ENCODE measurements around the gene SPDL1.

DNA sequence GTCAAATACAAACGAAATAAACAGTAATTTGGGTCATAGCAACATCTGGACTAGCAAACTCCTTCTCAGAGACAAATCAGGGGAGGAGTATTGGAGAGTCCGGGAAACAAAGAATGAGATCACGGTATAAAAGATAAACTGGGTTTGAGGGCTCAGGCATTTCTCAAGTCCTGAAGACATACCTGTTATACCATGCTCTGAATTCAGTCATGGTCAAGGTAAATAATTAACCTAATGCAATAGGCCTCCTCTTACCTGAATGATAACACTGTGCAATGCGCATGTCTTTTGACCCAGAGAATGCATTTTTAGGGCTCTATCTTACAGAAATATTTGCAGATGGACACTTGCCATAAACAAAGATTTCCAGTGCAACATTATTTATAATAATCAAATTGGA, 31.9 kb upstream of the SPDL1 start:
- TF ChIP-seq, protein P1, sequence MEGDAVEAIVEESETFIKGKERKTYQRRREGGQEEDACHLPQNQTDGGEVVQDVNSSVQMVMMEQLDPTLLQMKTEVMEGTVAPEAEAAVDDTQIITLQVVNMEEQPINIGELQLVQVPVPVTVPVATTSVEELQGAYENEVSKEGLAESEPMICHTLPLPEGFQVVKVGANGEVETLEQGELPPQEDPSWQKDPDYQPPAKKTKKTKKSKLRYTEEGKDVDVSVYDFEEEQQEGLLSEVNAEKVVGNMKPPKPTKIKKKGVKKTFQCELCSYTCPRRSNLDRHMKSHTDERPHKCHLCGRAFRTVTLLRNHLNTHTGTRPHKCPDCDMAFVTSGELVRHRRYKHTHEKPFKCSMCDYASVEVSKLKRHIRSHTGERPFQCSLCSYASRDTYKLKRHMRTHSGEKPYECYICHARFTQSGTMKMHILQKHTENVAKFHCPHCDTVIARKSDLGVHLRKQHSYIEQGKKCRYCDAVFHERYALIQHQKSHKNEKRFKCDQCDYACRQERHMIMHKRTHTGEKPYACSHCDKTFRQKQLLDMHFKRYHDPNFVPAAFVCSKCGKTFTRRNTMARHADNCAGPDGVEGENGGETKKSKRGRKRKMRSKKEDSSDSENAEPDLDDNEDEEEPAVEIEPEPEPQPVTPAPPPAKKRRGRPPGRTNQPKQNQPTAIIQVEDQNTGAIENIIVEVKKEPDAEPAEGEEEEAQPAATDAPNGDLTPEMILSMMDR (IDR thresholded peaks at IDR 0.05): no peak
- TF ChIP-seq POLR2AphosphoS5 (IDR thresholded peaks at IDR 0.05; ENCODE audit: low read depth, low read length): no peak
- TF ChIP-seq, protein P2, sequence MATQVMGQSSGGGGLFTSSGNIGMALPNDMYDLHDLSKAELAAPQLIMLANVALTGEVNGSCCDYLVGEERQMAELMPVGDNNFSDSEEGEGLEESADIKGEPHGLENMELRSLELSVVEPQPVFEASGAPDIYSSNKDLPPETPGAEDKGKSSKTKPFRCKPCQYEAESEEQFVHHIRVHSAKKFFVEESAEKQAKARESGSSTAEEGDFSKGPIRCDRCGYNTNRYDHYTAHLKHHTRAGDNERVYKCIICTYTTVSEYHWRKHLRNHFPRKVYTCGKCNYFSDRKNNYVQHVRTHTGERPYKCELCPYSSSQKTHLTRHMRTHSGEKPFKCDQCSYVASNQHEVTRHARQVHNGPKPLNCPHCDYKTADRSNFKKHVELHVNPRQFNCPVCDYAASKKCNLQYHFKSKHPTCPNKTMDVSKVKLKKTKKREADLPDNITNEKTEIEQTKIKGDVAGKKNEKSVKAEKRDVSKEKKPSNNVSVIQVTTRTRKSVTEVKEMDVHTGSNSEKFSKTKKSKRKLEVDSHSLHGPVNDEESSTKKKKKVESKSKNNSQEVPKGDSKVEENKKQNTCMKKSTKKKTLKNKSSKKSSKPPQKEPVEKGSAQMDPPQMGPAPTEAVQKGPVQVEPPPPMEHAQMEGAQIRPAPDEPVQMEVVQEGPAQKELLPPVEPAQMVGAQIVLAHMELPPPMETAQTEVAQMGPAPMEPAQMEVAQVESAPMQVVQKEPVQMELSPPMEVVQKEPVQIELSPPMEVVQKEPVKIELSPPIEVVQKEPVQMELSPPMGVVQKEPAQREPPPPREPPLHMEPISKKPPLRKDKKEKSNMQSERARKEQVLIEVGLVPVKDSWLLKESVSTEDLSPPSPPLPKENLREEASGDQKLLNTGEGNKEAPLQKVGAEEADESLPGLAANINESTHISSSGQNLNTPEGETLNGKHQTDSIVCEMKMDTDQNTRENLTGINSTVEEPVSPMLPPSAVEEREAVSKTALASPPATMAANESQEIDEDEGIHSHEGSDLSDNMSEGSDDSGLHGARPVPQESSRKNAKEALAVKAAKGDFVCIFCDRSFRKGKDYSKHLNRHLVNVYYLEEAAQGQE (IDR thresholded peaks at IDR 0.05; ENCODE audit: insufficient read depth in 1 of 2, low read depth in 2 of 2, low read length in 1 of 2): no peak
- TF ChIP-seq SIN3A (IDR thresholded peaks at IDR 0.05; ENCODE audit: borderline replicate concordance, insufficient read depth, low read depth, low read length): no peak

All from Panc1 (cell line).